SK-MEL-5 (cell line): ENCODE data around the gene KLHDC8A. TPM values are rescaled to one million over a fixed set of nuclear protein-coding genes. Genes with fewer than 3 reads are reported as not detected.

Experiments
- DNase-seq: peaks from one replicate; pipeline ENCODE4 v3.0.0-alpha.2; 2016; ENCODE audit warnings: low read depth, low spot score
- in situ Hi-C: cut with HindIII; loops from 2 replicates; pipeline ENCODE4 v1.10.0; 2016; ENCODE audit warnings: low sequenced_read_pairs, high pct_unique_total_duplicates, low pct_unique_long_range_greater_than_20kb
- total RNA-seq: library from RNA; depleted of rRNA; stranded (reverse); fragments of >200 nt; shearing (Covaris generic); gene quantifications from 2 replicates; pipeline ENCODE4 v1.2.3, GENCODE V29; 2014

KLHDC8A gene
- total RNA-seq, 1 experiment from 2014 or later: 0.85 TPM

- DNase-seq: peak; percentile 88
- in situ Hi-C loops: no loop called here
Measured at GRCh38 chr1:205335692-205336091, 21.0 kb downstream of the KLHDC8A start.

DNA sequence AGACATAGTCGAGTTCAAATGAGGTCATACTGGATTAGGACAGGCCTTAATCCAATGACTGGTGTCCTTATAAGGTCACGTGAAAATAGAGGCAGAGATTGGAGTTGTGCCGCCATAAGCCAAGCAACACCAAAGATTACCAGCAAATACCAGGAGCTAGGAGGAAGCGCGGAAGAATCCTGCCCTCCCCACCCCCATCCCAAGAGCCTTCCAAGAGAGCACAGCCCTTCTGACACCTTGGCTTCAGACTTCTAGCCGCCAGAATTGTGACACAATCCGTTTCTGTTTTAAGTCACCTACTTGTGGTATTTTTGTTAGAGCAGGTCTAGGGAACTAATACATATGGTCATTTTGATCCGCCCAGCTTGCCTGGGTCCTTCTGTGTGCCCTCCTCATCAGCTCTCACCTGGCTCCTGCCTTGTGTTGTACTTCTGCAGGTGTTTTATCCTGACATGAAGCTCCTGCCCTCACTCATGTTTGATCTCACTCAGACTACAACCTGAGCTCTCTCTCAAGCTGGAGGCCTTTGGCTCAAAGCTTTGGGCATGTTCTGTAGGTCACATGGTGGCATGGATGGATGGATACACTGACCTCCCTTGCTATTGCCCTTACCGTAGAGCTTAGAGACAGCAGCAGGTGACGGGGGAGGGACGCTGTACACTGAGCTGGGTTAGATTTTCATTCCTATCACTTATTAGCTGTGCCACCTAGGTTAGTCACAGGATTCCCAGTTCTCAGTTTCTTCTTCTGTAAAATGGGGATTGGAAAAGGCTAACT, 24.5 kb downstream of the KLHDC8A start:
- in situ Hi-C loops: no loop called here
- no peak for DNase-seq

DNA sequence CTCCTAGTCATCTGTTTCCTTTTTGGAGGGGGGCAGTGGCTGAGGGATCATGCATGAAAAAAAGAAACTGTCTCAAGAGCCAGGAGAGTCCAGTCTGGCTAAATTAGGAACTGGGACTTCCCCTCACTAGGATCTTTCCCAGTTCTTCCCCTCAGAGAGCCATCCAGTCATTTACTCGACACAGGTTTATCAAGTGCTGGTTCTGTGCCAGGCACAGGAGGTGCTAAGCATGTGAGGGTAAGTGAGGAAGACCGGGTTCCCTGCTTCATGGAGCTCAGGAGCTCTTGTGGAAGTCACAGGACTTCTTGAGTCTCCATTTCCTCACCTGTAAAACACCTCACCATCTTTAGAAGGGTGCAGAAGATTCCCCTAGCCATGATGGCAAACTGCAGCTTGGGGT, 26.6 kb downstream of the KLHDC8A start:
- in situ Hi-C loops: no loop called here
- no peak for DNase-seq

GRCh38 chr1:205329719-205330118, 27.0 kb downstream of the KLHDC8A start:
- no peak for DNase-seq
- in situ Hi-C loops: no loop called here

DNA sequence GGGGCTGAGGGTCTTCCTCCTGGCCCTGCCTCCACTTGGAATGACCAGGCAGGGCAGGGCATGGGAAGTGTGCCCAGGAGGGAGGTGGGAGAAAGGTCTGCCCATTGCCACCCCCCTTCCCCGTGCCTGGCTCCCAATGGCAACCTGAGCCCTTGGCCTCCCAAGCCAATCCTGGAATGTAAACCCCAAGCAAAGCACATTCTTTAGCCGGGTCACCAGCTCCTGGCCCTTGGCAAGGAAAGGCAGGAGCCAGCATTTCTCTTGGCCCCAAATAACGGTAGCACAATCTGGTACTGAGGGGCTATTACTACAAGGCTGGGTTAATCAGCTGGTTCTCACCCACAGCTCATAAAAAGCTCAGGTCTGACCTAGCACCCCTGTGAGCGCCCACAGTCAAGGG, 28.2 kb downstream of the KLHDC8A start:
- in situ Hi-C loops: no loop called here

GRCh38 chr1:205326812-205327466, 29.8 kb downstream of the KLHDC8A start:
- DNase-seq: no peak
- in situ Hi-C loops: no loop called here

More for the DNA sequence above, 28.2 kb downstream of the KLHDC8A start:
- DNase-seq: no peak

DNA sequence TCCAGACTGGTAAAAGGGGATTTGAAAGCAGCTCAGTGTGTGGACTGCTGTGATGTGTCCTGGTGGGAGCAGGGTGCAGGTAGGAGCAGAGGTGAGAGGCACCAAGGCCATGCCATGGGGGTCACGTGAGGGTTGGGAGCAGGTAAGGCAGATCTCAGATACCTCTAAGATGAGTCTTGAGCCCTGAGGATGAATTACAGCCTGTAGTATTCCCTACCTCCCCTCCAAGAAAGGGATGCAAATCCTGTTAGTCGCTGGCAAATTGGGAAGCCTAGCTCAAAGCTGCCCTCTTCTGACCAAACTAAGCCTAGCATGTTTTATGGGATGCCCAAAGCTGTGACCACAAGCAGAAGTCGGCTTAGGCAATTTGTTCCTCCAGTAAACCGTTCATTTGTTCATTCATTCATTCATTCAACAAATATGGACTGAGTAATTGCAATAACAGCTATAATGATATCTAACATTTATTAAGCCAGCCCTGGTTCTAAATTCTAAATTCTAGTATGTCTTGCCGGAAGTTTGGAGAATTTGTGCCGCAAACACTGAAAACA, 31.3 kb downstream of the KLHDC8A start:
- in situ Hi-C loops: no loop called here

DNA sequence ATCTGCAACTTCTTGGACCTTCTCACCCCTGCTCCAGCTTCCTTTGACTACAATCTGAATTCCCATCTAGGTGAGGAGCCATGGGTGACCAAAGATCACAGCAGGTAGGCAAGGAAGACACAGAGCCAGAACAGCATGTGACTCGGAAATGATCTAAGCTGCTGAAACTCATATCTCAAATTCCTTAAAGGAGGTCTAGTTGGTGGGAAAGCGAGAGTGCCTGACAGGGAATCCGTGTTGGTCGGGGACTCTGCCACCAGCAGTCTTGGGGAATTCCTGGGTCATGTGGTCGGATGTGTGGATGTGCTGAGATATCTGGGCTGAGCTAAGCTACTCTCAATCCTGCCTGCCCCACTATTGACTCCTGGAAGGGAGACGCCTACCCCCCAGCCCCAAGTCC, 31.9 kb downstream of the KLHDC8A start:
- no peak for DNase-seq
- in situ Hi-C loops: no loop called here

More for the DNA sequence above, 31.3 kb downstream of the KLHDC8A start:
- DNase-seq: peak; percentile 77

GRCh38 chr1:205323794-205324193, 32.9 kb downstream of the KLHDC8A start:
- no peak for DNase-seq
- in situ Hi-C loops: no loop called here

DNA sequence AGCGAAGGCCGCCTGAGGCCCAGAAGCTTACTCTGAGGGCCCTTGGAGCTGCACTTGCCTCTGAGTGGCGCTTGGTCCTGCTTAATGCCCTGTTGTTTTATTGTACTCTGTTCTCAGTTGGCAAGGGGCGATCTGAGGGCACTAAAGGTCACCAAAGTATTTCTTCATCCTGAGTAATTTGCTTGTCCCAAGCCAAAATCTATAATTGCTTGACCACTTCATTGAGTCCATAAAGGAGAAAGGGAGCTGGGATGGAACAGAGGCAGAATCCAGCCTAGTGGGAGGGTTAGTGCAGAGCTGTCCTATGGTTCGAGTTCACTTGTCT, 34.8 kb downstream of the KLHDC8A start:
- no peak for DNase-seq
- in situ Hi-C loops: no loop called here

GRCh38 chr1:205321162-205321958, 35.4 kb downstream of the KLHDC8A start, which contains the start of gene NUAK2:
Gene NUAK2, minus strand, starts transcription at chr1:205321745. Its CDS starts 117 bp downstream, at chr1:205321628.
- peak; percentile 88 for DNase-seq
- in situ Hi-C loops: no loop called here

- no peak for DNase-seq
- in situ Hi-C loops: no loop called here
Measured at GRCh38 chr1:205319081-205320018, 37.4 kb downstream of the KLHDC8A start.

- in situ Hi-C loops: no loop called here
- no peak for DNase-seq
Measured at GRCh38 chr1:205318231-205318991, 38.3 kb downstream of the KLHDC8A start.

GRCh38 chr1:205317311-205317917, 39.3 kb downstream of the KLHDC8A start:
- no peak for DNase-seq
- in situ Hi-C loops: no loop called here

- no peak for DNase-seq
- in situ Hi-C loops: no loop called here
Measured at GRCh38 chr1:205316161-205316566, 40.6 kb downstream of the KLHDC8A start.

DNA sequence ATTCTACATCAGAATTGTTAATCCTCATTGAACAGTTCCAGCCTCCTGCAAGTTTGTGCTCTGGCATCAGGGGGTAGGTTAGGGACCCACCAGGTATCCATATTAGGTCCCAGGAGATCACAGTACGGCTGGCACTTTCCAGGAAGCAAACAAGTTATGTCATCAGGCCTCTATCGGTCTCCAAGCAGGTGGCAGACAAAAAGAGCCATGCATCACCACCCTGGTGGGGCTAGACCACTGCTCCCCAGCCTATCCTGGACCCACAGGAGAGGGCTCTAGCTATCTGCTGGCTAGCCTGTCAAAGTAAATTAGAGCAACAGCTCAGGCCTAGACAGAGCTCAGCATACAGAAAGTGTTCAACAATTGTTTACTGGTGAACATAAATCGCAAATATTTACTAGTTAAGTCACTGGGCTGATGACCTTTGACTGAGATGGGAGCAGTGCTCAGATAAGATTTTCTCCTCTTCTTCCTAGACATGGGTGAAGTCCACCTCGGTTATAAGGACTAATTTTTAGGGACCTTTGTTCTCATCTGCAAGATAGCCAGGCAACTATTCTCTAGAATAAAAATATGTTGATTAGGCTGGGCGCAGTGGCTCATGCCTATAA, 41.6 kb downstream of the KLHDC8A start:
- DNase-seq: no peak
- in situ Hi-C loops: no loop called here
